GM18868 (cell line): ENCODE results near the gene EVC.
"Not testable (repeated sequence)": the region's sequence is repeated elsewhere in the genome, so short reads cannot be mapped to it uniquely, and the experiment has no call there.

ENCODE experiments used
- ATAC-seq: cut with Tn5 transposase; IDR thresholded peaks from one replicate; pipeline ENCODE4 v1.9.1; 2021; ENCODE audit warnings: mild to moderate bottlenecking, moderate library complexity; ENCODE audit not compliant: unreplicated experiment

EVC gene

DNA sequence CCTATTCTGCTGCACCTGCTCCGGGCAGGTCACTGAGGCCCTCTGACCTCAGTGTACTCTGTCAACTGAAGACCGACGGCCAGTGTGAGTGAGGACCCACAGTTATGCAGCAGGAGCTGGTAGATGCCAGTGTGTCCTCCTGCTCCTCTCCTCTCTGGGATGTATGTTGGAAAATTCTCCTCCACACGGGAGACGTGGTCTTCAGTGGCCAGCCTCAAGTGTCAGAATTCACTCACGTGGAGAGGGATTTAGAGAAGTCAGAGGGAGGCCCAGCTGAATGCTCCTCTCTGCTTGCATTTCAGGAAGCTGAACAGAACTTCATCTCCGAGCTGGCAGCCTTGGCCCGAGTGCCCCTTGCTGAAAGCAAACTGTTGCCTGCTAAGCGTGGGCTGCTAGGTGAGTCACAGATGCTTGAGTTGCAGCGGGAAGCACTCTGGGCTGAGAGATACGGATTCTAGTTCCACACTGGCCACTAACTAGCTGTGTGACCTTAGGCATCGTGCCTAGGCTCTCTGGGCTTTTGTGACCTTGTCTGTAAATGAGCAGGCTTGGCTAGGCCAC lies 98.3 kb downstream of the EVC start:
- ATAC-seq: no peak

DNA sequence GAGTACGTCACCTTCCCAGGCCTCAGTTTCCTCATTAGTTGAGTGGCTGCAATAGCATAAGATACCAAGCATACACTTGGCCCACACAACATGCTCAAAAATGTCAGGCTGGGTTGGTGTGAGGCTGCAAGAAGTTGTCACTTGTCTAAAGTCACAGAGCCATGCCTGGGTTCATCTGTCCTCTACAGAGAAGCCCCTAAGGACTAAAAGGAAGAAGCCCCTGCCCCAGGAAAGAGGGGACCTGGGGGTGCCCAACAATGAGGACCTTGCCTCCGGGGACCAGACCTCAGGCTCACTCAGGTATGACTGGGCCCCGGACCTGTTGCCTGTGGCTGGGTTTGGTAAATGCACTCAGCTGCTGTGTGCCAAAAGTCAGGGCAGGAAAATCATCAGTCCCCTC lies 99.2 kb downstream of the EVC start:
- ATAC-seq: no peak

DNA sequence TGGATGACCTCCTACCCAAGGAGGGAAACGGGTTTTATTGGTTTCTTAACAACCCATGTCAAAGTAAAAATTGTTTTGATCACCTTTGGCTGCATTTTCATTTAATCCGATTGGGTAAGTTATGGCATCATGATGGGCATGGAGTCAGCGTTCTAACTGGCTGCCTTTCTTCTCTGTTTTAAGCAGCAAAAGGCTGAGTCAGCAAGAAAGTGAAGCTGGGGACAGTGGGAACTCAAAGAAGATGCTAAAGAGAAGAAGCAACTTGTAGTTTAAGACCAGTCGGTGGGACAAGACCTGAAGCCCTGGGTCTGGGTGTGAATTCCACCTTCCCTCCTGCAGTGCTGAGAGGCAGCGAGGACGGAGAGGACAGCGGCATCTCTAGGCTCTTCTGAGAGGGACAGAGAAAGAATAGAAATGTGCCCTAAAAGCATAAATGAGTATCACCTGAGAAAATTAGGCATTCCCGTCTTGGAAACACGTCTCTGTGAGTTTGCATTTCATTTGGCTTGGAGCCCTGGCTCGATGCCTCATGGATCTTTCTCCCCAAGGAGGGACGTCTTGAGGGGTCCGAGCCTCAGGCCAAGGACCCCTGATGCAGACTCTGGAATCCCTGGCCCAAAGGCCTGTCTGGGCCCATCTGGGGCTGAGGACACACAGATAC lies 99.9 kb downstream of the EVC start:
- ATAC-seq: no peak

DNA sequence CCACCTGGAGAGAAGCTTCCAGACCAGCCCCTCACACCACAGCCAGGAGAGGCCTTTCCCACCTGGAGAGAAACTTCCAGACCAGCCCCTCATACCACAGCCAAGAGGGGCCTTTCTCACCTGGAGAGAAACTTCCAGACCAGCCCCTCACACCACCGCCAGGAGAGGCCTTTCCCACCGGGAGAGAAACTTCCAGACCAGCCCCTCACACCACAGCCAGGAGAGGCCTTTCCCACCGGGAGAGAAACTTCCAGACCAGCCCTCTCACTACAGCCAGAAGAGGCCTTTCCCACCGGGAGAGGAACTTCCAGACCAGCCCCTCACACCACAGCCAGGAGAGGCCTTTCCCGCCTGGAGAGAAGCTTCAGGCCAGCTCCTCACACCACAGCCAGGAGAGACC lies 101.1 kb downstream of the EVC start:
- ATAC-seq: not testable (repeated sequence)

DNA sequence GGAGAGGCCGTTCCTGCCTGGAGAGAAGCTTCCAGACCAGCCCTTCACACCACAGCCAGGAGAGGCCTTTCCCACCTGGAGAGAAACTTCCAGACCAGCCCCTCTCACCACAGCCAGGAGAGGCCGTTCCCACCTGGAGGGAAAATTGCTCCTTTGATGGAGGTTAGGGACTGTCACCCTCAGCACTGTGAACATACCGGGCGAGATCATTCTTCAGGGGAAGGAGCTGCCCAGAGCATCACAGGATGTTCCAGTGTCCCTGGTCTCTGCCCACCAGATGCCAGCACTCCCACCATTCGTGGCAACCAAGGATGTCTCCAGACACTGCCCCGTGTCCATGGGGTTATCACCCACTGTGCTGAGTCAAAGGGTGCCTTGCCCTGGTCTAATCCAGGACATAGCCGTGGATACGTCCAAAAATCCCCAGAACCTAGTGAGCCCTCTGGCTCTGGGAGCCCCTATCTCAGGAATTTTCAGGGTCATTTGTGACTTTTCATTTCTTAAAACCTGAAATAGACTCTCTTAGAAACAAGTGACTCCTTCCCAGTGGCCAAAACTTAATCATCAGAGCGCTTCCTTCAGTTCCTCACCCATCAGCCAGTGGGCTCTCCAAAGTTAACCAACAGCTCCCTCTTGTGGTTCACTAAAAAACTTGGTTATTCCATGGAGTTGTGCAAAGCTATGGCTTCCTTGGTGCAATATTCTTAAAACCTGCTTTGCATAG lies 101.7 kb downstream of the EVC start:
- ATAC-seq: peak; percentile 51

DNA sequence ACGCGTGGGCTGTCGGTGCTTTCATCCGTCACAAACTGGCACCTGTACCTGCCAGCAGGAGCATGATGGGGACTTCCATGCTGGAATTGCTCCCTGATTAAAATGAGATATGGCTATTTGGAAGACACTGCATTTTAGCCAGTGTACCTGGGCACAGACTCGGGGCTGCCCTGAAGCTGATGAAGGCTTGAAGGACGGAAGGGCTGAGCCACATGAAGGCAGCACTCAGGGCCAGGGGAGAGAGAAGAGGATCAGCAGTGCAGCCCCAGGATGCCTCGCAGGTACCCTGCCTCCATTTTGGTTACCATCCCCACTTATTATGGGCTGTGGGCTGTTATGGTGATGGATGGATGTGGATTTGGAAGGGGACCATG lies 102.9 kb downstream of the EVC start:
- no peak for ATAC-seq

DNA sequence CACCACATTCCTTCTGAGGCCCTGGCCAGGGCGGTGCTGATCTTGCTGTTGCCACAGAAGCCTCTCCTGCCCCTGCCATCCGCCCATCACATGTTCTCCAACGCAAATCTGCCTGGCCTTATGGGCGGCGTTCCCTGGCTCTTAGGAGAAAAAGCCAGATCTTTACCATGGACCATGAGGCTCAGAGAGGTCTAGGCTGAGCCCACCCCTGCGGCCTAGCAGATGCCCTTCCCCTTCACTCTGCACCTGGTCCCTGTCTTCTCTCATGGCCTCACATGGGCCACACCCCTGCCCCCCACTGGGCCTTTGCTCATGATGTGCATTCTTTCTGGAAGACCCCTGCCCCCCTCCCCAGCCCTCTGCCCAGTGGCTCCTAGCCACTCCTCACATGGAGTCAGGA lies 103.4 kb downstream of the EVC start:
- ATAC-seq: no peak

DNA sequence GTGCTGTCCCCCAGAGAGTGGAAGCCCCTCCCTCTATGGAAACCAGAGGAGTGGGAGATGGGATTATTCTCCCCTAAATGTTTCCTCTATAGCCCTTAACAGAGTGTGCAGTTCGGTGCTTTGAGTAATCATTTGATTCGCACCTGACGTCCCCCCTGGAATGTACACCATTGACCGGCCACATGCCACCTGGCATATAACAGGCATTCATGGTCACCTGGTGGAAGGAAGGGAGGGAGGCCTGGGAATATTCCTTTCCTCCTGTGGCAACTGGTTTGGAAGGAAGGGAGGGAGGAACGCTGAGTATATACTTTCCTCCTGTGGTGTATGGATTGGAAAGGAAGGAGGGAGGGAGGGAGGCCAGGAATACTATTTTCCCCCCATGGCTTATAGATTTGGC lies 104.6 kb downstream of the EVC start:
- ATAC-seq: no peak

DNA sequence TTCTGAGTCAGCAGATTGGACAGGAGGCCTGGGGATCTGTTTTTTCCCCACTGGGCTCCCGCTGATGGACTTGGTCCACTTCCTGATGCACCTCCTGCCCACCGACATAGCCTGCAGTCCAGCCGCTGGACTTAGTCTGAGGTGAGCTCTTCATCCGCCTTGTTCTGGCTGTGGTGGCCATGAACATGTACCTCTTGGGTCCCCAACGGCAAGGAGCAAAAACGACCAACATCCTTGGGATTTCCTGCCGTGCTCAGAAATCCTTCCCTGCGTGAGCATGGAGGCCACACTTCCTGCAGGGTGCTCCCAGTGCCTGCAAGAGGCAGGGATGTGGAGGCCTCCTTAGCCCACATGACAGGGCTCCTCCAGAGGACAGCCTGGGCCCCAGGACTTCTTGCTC lies 105.1 kb downstream of the EVC start:
- ATAC-seq: no peak

DNA sequence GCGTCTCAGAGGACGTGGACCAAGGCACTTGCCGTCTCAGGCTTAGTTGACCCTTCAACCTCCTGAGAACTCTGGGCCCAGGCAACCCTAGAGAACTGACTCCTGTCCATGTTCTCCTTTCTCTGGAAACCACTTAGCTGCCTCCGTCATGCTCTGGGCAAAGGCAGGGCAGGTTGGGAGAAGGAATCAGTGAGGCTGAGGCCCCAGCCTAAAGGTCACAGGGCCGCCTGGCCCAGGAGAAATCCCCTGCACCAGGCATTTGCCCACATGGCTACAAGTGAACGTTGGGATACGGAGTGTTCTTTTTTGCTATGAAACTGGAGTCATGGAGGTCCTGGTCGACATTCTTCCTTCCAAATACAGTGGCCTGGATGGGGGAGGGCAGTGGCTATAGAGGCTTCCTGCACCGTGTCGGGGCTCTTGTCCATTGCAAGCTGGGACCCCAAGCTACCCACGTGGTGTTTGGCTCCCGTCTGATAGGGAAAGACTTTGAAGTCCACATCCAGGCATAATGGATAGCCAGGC lies 105.9 kb downstream of the EVC start:
- no peak for ATAC-seq

DNA sequence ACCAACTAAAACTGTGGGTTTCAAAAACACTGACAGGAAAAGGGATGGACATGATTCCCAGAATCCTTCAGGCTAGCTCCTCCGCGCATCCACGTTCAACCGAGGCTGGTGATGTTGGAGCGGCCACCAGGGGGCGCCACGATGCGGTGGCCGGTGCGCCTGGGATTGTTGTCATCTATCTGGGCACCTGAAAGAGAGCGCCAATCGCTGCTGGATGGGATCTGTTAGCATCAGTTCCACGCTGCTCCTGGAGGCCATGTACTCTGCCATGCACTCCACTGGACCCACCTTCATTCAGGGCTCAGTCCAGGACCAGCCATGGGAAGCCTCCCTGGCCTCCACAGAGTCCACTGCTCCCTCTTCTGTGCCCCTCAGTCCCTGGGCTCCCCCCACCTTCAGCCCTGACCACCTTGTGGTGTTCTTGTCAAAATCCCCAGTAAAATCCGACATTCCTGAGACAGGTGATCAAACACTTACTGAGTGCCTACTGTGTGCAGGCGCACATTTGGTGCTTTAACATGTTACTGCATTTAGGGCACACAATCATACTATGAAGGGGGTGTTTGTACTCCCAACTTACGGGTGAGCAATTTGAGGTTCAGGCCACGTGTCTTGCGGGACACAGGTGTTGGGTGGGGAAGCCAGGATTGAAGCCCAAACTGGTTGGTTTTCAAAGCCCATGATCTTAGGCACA lies 110.8 kb downstream of the EVC start:
- ATAC-seq: no peak

DNA sequence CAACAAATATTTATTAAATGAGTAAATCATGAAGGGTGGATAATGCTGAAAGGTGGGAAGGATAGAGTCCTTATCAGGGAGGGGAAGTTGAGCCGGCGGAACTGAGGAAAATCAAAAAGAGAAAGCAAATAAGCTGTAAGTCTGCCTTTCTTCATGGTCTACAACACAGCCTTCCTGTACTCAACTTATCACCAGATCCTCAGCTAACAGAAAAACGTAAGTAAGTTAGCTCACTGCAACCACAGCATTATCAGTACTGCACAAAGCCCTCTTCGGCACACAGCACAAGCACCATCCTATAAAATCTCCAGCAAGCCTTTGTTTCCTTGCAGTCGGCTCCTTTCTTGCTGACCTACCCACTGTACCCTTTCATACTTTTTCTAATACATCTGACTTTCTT lies 111.6 kb downstream of the EVC start:
- ATAC-seq: peak; percentile 46

DNA sequence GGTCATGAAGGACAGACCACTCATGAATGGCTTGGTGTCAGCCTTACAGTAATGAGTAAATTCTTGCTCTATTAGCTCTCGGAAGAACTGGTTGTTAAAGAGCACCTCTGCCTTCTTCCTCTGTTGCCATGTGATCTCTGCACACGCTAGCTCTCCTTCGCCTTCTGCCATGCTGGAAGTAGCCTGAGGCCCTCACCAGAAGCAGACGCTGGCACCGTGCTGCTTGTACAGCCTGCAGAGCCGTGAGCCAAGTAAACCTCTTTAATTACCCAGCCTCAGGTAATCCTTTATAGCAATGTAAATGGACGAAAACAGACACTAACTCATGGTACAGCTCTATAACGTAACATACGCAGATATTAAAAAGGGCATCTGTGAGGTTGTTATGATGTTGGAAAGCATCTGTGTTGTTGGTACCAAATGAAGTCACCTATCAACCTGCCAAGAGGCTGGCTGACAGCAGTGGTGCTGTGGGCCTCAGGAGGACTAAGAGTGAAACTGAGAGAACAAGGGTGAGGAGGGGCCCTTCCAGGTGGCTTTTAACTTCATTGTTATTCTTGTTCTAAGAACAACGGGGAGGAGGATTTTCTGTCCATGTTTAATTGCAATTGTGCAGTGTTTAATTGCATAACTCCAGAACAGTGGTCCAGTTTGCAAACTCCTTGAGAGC lies 112.7 kb downstream of the EVC start:
- ATAC-seq: peak; percentile 54

DNA sequence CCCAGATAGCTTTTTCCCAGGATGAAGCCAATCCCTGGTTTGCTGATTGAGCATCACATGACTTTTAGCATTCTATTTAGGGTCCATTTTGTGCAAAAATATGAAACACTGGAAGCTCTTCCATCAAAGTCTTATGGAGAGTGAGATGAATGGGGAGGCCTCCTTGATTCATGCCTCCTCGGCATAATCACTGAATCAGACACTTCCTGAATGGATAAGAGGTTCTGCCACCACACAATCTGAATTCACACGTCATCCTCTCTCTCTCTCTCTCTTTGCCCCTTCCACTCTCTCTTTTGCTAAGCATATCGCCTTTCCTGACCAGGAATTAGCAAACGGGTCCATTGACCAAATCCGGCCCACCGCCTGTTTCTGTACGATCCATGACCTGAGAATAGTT lies 113.2 kb downstream of the EVC start:
- no peak for ATAC-seq

DNA sequence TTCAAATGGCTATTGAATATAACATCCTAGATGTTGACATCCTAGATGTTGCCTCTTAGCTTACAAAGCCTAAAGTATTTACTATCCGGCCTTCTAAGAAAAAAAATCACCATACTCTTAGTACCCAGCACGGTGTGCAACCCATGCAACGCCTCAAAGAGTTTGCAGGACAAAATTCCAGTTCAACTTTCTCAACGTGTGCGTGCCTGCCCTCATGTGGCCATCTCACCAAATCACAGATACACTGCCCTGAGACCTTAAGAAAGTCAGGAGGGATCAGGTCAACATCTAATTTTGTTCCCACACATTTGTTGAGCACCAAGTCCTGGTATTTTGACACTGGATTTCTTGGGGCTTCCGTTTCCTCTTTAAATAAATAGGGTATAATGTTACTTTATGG lies 113.6 kb downstream of the EVC start:
- ATAC-seq: no peak

DNA sequence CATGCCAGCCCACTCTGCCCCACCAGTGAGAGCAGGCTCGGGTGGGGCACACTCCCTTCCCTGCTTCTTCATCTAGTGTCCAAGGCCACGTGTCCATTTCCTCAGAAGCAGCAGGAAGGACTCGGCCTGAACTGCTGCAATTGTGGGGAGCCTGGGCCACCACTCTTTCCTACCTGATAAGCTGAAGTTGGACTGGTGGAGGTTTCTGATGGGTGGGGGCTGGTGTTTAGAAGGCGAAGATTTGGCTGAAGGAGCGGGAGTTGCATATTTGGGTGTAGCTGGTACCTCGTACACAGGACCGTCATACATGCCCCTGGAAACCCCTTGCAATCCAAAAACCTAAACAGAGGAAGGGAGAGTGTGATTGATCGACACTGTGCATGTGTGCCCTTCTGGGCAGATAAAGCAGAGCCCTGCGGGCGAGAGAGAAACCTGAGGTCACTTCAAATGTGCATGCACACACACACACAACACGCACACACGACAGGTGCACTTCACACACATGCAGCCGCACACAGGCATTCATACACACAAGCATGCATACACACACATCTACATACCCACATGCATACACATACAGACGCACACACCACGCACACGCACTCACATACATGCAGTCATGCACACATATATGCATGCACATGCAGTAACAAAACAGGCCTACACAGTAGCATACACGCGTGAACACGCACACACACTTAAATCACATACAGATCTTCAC lies 114.5 kb downstream of the EVC start:
- ATAC-seq: no peak

DNA sequence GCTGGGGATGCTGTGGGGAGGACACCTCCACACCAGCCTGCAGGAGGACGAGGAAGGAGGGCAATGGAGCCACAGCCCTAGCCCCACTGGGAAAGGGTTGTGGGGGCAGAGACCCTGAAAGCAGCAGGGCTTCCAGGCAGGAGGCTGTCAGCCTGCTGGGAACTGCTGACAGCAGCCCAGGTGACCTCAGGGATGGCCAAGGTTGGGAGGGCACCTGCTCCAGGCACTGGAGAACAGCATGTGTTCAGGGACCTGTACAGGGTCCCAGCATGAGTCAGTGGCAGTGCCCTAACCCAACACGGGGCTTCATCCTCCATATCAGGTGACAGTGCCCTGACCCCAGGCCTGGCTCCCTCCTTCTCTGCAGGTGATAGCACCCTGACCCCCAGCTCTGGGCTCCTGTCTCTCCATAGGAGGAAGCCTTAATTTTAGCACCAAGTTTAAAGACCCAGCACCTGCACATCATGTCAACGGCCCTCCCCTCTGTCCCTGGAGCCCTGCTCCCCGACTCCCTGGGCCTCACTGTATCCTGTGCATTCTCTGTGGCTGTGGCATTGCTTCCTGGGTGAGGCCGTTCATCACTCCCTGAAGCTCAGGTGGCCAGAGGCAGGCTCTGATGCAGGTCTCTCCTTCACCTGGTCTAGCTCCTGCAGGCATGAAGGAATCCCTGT lies 115.6 kb downstream of the EVC start:
- ATAC-seq: no peak

DNA sequence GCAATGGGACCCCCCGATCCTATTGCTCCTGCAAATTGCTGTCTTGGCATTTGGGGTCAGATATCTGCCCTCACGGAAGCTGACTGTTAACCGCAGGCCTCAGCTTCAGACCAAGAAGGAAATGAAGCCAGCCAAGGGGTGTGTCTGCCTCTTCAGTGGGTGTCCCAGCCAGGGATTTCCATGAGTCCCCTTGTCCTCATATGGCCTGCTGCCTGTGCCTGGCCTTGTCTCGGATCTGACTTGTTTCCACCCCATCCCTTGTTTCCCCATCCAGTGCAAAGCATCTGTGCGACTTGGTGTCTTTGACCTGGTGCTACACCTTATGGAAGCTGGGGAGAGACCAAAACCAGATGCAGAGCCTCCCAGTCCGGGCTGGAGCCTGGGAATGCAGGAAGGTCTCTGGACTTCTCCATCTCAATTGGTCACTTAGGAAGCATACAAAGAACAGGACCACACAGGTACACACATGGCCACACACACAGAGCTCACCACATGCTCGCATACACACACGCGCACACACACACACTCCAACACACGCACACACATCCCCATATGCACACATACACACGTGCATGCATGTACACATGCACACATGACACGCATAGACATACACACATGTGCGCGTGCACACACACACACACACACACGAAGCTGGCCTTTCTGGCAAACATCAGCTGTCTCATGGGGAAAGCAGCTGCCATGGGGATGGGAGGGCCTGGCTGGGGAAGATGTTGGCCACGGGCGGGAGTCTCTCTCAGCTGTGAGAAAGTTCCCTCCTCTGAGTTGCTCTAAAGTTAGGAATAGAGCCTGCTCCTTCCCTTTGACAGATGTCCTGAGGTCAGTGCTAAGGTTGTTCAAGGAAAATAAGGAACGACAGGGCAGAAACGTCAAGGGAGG lies 116.4 kb downstream of the EVC start:
- no peak for ATAC-seq

DNA sequence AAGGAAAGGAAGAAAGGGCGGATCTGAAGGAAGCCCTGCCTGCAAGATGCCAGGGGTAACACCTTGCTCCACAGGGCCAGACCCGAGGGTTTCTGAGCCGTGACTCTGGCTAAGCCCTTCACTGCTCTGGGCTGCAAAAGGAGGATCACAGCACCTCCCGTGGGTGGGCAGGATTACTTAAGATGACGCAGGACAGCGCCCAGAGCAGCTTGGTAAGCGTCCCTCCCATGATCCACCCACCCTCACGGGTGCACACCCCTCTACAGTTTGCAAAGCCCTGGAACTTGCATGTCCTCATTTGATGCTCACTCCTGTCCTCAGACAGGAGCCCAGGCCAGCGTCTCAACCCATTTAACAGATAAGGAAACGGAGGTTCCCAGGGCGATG lies 117.0 kb downstream of the EVC start:
- ATAC-seq: no peak
